Hepatocyte (in vitro differentiated cells): ENCODE data around the gene MBD3L1.

Experiments used
- EZH2 ChIP-seq: fragments of 200-600 bp; sonication (generic); IDR thresholded peaks from 2 replicates; pipeline ENCODE4 v1.6.1; 2016; ENCODE audit warnings: antibody characterized with exemption, mild to moderate bottlenecking, borderline replicate concordance
- EZH2phosphoT487 ChIP-seq: fragments of 200-600 bp; sonication (generic); IDR thresholded peaks from one replicate; pipeline ENCODE4 v1.6.1; 2018; ENCODE audit warnings: antibody characterized with exemption, mild to moderate bottlenecking, low read depth, moderate library complexity; ENCODE audit not compliant: unreplicated experiment, severe bottlenecking
- TF ChIP-seq, protein P1 (sequence below): fragments of 200-600 bp; sonication (generic); IDR thresholded peaks from 2 replicates; pipeline ENCODE4 v1.5.1; 2016; ENCODE audit warnings: antibody characterized with exemption, mild to moderate bottlenecking; ENCODE audit not compliant: poor library complexity

GRCh38 chr19:8846819-8847218 lies 14.6 kb downstream of the MBD3L1 start:
- TF ChIP-seq, protein P1, sequence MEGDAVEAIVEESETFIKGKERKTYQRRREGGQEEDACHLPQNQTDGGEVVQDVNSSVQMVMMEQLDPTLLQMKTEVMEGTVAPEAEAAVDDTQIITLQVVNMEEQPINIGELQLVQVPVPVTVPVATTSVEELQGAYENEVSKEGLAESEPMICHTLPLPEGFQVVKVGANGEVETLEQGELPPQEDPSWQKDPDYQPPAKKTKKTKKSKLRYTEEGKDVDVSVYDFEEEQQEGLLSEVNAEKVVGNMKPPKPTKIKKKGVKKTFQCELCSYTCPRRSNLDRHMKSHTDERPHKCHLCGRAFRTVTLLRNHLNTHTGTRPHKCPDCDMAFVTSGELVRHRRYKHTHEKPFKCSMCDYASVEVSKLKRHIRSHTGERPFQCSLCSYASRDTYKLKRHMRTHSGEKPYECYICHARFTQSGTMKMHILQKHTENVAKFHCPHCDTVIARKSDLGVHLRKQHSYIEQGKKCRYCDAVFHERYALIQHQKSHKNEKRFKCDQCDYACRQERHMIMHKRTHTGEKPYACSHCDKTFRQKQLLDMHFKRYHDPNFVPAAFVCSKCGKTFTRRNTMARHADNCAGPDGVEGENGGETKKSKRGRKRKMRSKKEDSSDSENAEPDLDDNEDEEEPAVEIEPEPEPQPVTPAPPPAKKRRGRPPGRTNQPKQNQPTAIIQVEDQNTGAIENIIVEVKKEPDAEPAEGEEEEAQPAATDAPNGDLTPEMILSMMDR = no peak
- no peak for TF ChIP-seq EZH2
- no peak for TF ChIP-seq EZH2phosphoT487
